DND-41 (cell line): ENCODE data around the gene RPS26.
"Not testable (repeated sequence)": the region's sequence is repeated elsewhere in the genome, so short reads cannot be mapped to it uniquely, and the experiment has no call there.

Experiments
- ATAC-seq: fragments of 200-7000 bp; cut with Tn5 transposase; 3 replicates; pipeline ENCODE4 v1.9.1; 2021; ENCODE audit warnings: low read depth; ENCODE audit not compliant: insufficient read depth
- DNase-seq: peaks from one replicate; pipeline ENCODE4 v3.0.0-alpha.2; 2020
- H2AFZ ChIP-seq: 2 replicates; pipeline ENCODE4 v1.6.0; 2012; ENCODE audit warnings: low read depth, low read length
- H3K27ac ChIP-seq: 2 replicates; pipeline ENCODE4 v1.5.1; 2012; ENCODE audit warnings: low read length, inconsistent platforms
- H3K27me3 ChIP-seq: fragments of 200-600 bp; sonication (generic); 2 replicates; pipeline ENCODE4 v1.6.0; 2012; ENCODE audit warnings: low read length, mild to moderate bottlenecking, inconsistent platforms; ENCODE audit not compliant: insufficient read depth, poor library complexity
- H3K36me3 ChIP-seq: 2 replicates; pipeline ENCODE4 v1.5.1; 2012; ENCODE audit warnings: low read length, inconsistent platforms; ENCODE audit not compliant: insufficient read depth
- H3K4me1 ChIP-seq: 2 replicates; pipeline ENCODE4 v1.5.1; 2012; ENCODE audit warnings: mild to moderate bottlenecking, low read length; ENCODE audit not compliant: insufficient read depth
- H3K4me2 ChIP-seq: 2 replicates; pipeline ENCODE4 v1.6.0; 2012; ENCODE audit warnings: mild to moderate bottlenecking, moderate library complexity, low read length, inconsistent platforms; ENCODE audit not compliant: insufficient read depth
- H3K4me3 ChIP-seq, 2 experiments: fragments of 200-600 bp in 1 of 2; shearing (Covaris generic) in 1 of 2; 2 replicates each; pipeline ENCODE4 v1.5.1; 2012 to 2016; ENCODE audit warnings: inconsistent platforms in 2 of 2, low read length in 2 of 2, mild to moderate bottlenecking in 2 of 2, low read depth in 1 of 2, moderate library complexity in 1 of 2
- H3K79me2 ChIP-seq: 2 replicates; pipeline ENCODE4 v1.6.0; 2012; ENCODE audit warnings: low read length, inconsistent platforms; ENCODE audit not compliant: insufficient read depth
- H3K9ac ChIP-seq: 2 replicates; pipeline ENCODE4 v1.6.0; 2012; ENCODE audit warnings: low read depth, mild to moderate bottlenecking, inconsistent platforms, low read length, moderate library complexity
- H3K9me3 ChIP-seq: 2 replicates; pipeline ENCODE4 v1.5.1; 2012; ENCODE audit warnings: low read length, moderate library complexity, mild to moderate bottlenecking, inconsistent platforms; ENCODE audit not compliant: insufficient read depth, severe bottlenecking
- H4K20me1 ChIP-seq: 2 replicates; pipeline ENCODE4 v1.6.0; 2012; ENCODE audit warnings: low read length; ENCODE audit not compliant: insufficient read depth
- EZH2 ChIP-seq: IDR thresholded peaks from 3 replicates; pipeline ENCODE4 v1.6.1; 2012; ENCODE audit warnings: borderline replicate concordance, low read depth, mild to moderate bottlenecking, moderate library complexity, low read length, inconsistent platforms; ENCODE audit not compliant: severe bottlenecking
- TF ChIP-seq, protein P1 (sequence below): IDR thresholded peaks from 2 replicates; pipeline ENCODE4 v1.5.1; 2012; ENCODE audit warnings: borderline replicate concordance, low read length, moderate library complexity, mild to moderate bottlenecking; ENCODE audit not compliant: poor library complexity, severe bottlenecking; ENCODE audit errors: extremely low read depth

Gene RPS26

DNA sequence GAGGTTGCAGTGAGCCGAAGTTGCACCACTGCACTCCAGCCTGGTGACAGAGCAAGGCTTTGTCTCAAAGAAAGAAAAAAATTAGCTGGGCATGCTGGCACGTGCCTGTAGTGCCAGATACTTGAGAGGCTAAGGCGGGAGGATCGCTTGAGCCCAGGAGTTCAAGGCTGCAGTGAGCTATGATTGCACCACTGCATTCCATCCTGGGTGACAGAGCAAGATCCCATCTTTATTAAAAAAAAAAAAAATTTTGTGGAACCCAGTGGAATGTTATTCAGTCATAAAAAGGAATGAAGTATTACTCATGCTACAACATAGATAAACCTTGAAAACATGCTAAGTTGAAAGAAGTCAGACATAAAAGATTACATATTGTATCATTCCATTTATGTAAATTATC is 29.9 kb downstream of the RPS26 start:
- Histone ChIP-seq H2AFZ (no peak overlapping the region), H3K4me2 (no peak overlapping the region), H3K27ac (no peak overlapping the region), H4K20me1 (no peaks in the 10 kb centered on the region), H3K4me1 (no peaks in the 10 kb centered on the region), H3K9ac (no peak overlapping the region), H3K27me3 (no peaks in the 10 kb centered on the region), H3K36me3 (no peaks in the 10 kb centered on the region), H3K4me3 (no peak overlapping the region), H3K9me3 (no peaks in the 10 kb centered on the region), H3K79me2 (no peaks in the 10 kb centered on the region)
- ATAC-seq = no peak
- TF ChIP-seq, protein P1, sequence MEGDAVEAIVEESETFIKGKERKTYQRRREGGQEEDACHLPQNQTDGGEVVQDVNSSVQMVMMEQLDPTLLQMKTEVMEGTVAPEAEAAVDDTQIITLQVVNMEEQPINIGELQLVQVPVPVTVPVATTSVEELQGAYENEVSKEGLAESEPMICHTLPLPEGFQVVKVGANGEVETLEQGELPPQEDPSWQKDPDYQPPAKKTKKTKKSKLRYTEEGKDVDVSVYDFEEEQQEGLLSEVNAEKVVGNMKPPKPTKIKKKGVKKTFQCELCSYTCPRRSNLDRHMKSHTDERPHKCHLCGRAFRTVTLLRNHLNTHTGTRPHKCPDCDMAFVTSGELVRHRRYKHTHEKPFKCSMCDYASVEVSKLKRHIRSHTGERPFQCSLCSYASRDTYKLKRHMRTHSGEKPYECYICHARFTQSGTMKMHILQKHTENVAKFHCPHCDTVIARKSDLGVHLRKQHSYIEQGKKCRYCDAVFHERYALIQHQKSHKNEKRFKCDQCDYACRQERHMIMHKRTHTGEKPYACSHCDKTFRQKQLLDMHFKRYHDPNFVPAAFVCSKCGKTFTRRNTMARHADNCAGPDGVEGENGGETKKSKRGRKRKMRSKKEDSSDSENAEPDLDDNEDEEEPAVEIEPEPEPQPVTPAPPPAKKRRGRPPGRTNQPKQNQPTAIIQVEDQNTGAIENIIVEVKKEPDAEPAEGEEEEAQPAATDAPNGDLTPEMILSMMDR = no peak
- TF ChIP-seq EZH2 = no peak
- DNase-seq = no peak

DNA sequence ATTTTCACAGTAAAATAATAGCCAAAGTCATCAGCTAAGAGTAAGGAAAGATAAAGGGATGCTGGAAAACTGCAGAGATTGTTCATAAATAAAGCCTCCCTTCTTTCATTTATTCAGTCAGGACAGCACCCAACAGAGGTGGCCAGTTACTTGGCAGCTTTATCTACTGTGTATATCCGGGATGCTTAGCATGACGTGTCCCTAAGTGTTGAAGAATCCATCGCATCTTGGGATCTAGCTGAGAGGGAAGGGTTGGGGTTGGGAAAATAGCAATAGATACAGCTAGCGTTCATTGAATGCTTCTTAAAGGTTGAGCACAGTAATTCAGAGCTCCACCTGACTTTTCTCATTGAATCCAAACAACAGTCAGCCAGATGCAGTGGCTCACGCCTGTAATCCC is 32.7 kb downstream of the RPS26 start:
- no peak overlapping the region for H3K4me3 ChIP-seq
- ATAC-seq (no peak), DNase-seq (no peak)
- H3K27me3 ChIP-seq = peaks cover 7% of the 10 kb centered on the region
- no peaks in the 10 kb centered on the region for H3K9me3 ChIP-seq
- no peak overlapping the region for H3K9ac ChIP-seq
- H2AFZ ChIP-seq = no peak overlapping the region
- no peak overlapping the region for H3K4me2 ChIP-seq
- no peaks in the 10 kb centered on the region for H4K20me1 ChIP-seq
- no peaks in the 10 kb centered on the region for H3K79me2 ChIP-seq
- no peak overlapping the region for H3K27ac ChIP-seq
- no peaks in the 10 kb centered on the region for H3K36me3 ChIP-seq
- TF ChIP-seq EZH2 = no peak
- TF ChIP-seq, protein P1 = no peak
- H3K4me1 ChIP-seq = peaks cover 4% of the 10 kb centered on the region

DNA sequence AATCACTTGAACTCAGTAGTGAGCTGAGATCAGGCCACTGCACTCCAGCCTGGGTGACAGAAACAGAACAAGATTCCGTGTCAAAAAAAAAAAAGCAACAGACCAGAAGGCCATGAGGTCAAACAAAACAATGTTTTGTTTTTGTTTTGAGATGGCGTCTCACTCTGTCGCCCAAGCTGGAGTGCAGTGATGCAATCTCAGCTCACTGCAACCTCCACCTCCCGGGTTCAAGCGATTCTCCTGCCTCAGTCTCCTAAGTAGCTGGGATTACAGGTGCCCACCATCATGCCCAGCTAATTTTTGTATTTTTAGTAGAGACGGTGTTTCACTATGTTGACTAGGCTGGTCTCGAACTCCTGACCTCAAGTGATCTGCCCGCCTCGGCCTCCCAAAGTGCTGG is 36.2 kb downstream of the RPS26 start:
- H3K36me3 ChIP-seq, H3K9ac ChIP-seq, ATAC-seq, H3K79me2 ChIP-seq, H4K20me1 ChIP-seq, DNase-seq, H3K9me3 ChIP-seq, H3K27ac ChIP-seq, H2AFZ ChIP-seq, H3K4me2 ChIP-seq, H3K4me3 ChIP-seq: not testable (repeated sequence)
- peaks cover 41% of the 10 kb centered on the region for H3K27me3 ChIP-seq
- peaks cover 20% of the 10 kb centered on the region for H3K4me1 ChIP-seq

DNA sequence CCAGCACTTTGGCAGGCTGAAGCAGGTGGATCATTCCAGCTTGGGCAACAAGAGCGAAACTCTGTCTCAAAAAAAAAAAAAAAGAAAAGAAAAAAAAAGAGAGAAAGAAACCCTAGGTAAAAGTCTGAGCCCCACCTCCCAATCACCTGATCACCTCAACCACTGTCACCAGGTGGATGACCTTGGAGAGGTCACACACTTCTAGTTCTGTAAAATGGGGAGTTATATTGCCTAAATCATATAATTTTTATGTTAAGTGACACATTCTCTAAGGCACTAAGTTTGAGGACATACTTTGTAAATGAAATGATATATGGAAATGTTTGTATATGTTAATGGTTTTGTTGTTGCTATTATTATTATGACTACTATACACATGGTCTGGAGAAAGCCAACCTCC is 36.7 kb downstream of the RPS26 start:
- ATAC-seq (no peak), DNase-seq (no peak)
- peaks cover 43% of the 10 kb centered on the region for H3K27me3 ChIP-seq
- H4K20me1 ChIP-seq = no peaks in the 10 kb centered on the region; the same call in 1 of the 2 replicates
- TF ChIP-seq EZH2 = no peak
- TF ChIP-seq, protein P1 = no peak
- H3K4me1 ChIP-seq = peaks cover 20% of the 10 kb centered on the region
- H2AFZ ChIP-seq = no peak overlapping the region
- H3K4me2 ChIP-seq = no peak overlapping the region
- H3K9me3 ChIP-seq = no peaks in the 10 kb centered on the region
- H3K9ac ChIP-seq = no peak overlapping the region
- no peak overlapping the region for H3K27ac ChIP-seq
- no peaks in the 10 kb centered on the region for H3K36me3 ChIP-seq
- H3K79me2 ChIP-seq = no peaks in the 10 kb centered on the region
- H3K4me3 ChIP-seq = no peak overlapping the region
